DOHH2 (cell line): ENCODE data around the gene DPH7.

Experiments
- CTCF ChIP-seq: fragments of 200-600 bp; sonication (generic); IDR thresholded peaks from one replicate; pipeline ENCODE4 v1.5.1; 2014; ENCODE audit warnings: antibody characterized with exemption, mild to moderate bottlenecking, low read depth, low read length; ENCODE audit not compliant: poor library complexity, severe bottlenecking
- EZH2phosphoT487 ChIP-seq: fragments of 200-600 bp; sonication (generic); IDR thresholded peaks from 2 replicates; pipeline ENCODE4 v1.6.1; 2017; ENCODE audit warnings: borderline replicate concordance, mild to moderate bottlenecking, antibody characterized with exemption, low read length, moderate library complexity, mixed read lengths

GRCh38 chr9:137582286-137582860 is 3.6 kb upstream of the DPH7 start:
- peak; percentile 67 for TF ChIP-seq CTCF
- no peak for TF ChIP-seq EZH2phosphoT487
